Endodermal cell (in vitro differentiated cells): ENCODE measurements around the gene S100A16. TPM values are rescaled to one million over a fixed set of nuclear protein-coding genes. Genes with fewer than 3 reads are reported as not detected.

ENCODE experiments used
- DNase-seq: peaks from one replicate; pipeline ENCODE4 v3.0.0-alpha.2; 2017
- H3K27ac ChIP-seq: 2 replicates; pipeline ENCODE4 v1.5.1; 2013; ENCODE audit warnings: mild to moderate bottlenecking, low read depth, low read length, moderate library complexity
- H3K27me3 ChIP-seq: 2 replicates; pipeline ENCODE4 v1.6.1; 2013; ENCODE audit warnings: mild to moderate bottlenecking, low read length, moderate library complexity; ENCODE audit not compliant: insufficient read depth, control insufficient read depth, poor library complexity, severe bottlenecking
- H3K36me3 ChIP-seq: 2 replicates; pipeline ENCODE4 v1.7.0; 2013; ENCODE audit warnings: mild to moderate bottlenecking, low read length, moderate library complexity; ENCODE audit not compliant: control insufficient read depth, insufficient read depth
- H3K4me1 ChIP-seq: one replicate; pipeline ENCODE4 v1.7.0; 2013; ENCODE audit warnings: low read length; ENCODE audit not compliant: control insufficient read depth, insufficient read depth
- H3K4me3 ChIP-seq: 2 replicates; pipeline ENCODE4 v1.5.1; 2013; ENCODE audit warnings: mild to moderate bottlenecking, low read length, moderate library complexity
- H3K9ac ChIP-seq: 2 replicates; pipeline ENCODE4 v1.6.1; 2013; ENCODE audit warnings: mild to moderate bottlenecking, low read length, moderate library complexity; ENCODE audit not compliant: poor library complexity, severe bottlenecking; ENCODE audit errors: extremely low read depth
- H3K9me3 ChIP-seq: 2 replicates; pipeline ENCODE4 v1.6.1; 2013; ENCODE audit warnings: mild to moderate bottlenecking, low read length, moderate library complexity; ENCODE audit not compliant: control insufficient read depth
- H3K27ac Mint-ChIP-seq: 2 replicates; pipeline ENCODE4 v1.8.0; 2020; ENCODE audit warnings: mixed read lengths
- H3K27me3 Mint-ChIP-seq: 2 replicates; pipeline ENCODE4 v1.8.0; 2021; ENCODE audit warnings: mild to moderate bottlenecking, mixed read lengths; ENCODE audit not compliant: insufficient read depth
- H3K36me3 Mint-ChIP-seq: 2 replicates; pipeline ENCODE4 v1.8.0; 2020; ENCODE audit warnings: low read depth, mixed read lengths
- H3K4me1 Mint-ChIP-seq: 2 replicates; pipeline ENCODE4 v1.8.0; 2020; ENCODE audit warnings: mixed read lengths
- H3K4me3 Mint-ChIP-seq: 2 replicates; pipeline ENCODE4 v1.8.0; 2020; ENCODE audit warnings: mild to moderate bottlenecking, moderate library complexity, mixed read lengths
- H3K9me3 Mint-ChIP-seq: 2 replicates; pipeline ENCODE4 v1.8.0; 2020; ENCODE audit warnings: mild to moderate bottlenecking, mixed read lengths
- WGBS, 2 experiments: methylation state at CpG; one replicate each; pipeline versions ENCODE4 v1.1.5 to v1.1.7; 2013; ENCODE audit warnings: missing lambda C conversion rate in 2 of 2, mixed read lengths in 1 of 2; ENCODE audit not compliant: insufficient coverage in 1 of 2, insufficient read length in 1 of 2; 5-methylcytosine and 5-hydroxymethylcytosine counted together
- total RNA-seq, 2 donors: library from RNA; stranded (reverse); fragmentation: NEBNext Ultra II Directional in 1 of 2; extraction: Animal tissue kit (Norgen Biotek cat#: 25700) in 1 of 2; gene quantifications; 2 replicates in 1 of 2; 3 replicates in 1 of 2; pipeline ENCODE4 v1.2.1, GENCODE V29; 2021
- TF ChIP-seq, protein P1 (sequence below): fragments of 200-600 bp; sonication (generic); conservative IDR thresholded peaks from 2 replicates; pipeline ENCODE4 v1.5.0; 2021; ENCODE audit warnings: antibody characterized with exemption, mild to moderate bottlenecking

The S100A16 gene
- total RNA-seq, 2 donors from 2014 or later, result 149 to 152 TPM

DNA sequence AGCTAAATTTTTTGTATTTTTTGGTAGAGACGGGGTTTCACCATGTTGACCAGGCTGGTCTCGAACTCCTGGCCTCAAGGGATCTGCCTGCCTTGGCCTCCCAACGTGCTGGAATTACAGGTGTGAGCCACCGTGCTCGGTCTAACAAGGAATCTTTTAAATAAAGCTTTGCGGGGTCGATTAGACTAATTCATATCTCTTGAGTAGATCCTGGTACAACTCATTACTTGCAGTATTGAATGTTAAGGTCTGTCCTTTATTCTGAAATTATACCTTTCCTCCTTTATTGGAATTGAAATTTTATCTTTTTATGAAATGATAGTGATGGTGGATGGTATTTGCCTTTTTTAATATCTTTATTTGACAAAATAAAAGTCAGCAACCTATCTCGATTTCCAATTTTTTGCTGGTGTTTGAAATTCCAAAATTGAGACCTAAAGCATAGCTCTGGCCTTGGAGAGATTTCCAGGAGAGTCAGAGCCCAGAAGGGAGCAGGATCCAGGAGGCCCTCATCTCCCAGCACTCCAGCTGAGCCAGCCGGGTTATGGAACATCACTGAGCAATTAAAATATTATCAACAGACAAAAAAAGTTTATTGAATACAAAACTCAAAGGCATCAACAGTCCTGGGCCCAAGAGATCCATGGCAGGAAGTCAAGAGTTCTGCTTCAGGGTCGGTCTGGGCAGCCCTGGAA lies 52.0 kb downstream of the S100A16 start:
- Mint-ChIP-seq H3K36me3 (no peaks in the 10 kb centered on the region), H3K9me3 (no peaks in the 10 kb centered on the region), H3K27me3 (no peaks in the 10 kb centered on the region), H3K4me3 (no peak overlapping the region), H3K4me1 (peaks cover 4% of the 10 kb centered on the region), H3K27ac (no peak overlapping the region)
- H3K36me3 ChIP-seq, result no peaks in the 10 kb centered on the region
- 90 to 91% methylated on average over 8 to 10 of the region's 10 CpGs for WGBS, 2 experiments
- DNase-seq, result no peak
- H3K9me3 ChIP-seq, result no peaks in the 10 kb centered on the region
- H3K27me3 ChIP-seq, result no peaks in the 10 kb centered on the region
- no peak overlapping the region for H3K9ac ChIP-seq
- TF ChIP-seq, protein P1, sequence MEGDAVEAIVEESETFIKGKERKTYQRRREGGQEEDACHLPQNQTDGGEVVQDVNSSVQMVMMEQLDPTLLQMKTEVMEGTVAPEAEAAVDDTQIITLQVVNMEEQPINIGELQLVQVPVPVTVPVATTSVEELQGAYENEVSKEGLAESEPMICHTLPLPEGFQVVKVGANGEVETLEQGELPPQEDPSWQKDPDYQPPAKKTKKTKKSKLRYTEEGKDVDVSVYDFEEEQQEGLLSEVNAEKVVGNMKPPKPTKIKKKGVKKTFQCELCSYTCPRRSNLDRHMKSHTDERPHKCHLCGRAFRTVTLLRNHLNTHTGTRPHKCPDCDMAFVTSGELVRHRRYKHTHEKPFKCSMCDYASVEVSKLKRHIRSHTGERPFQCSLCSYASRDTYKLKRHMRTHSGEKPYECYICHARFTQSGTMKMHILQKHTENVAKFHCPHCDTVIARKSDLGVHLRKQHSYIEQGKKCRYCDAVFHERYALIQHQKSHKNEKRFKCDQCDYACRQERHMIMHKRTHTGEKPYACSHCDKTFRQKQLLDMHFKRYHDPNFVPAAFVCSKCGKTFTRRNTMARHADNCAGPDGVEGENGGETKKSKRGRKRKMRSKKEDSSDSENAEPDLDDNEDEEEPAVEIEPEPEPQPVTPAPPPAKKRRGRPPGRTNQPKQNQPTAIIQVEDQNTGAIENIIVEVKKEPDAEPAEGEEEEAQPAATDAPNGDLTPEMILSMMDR, result no peak
- H3K27ac ChIP-seq, result no peak overlapping the region
- H3K4me3 ChIP-seq, result no peak overlapping the region
- no peaks in the 10 kb centered on the region for H3K4me1 ChIP-seq

DNA sequence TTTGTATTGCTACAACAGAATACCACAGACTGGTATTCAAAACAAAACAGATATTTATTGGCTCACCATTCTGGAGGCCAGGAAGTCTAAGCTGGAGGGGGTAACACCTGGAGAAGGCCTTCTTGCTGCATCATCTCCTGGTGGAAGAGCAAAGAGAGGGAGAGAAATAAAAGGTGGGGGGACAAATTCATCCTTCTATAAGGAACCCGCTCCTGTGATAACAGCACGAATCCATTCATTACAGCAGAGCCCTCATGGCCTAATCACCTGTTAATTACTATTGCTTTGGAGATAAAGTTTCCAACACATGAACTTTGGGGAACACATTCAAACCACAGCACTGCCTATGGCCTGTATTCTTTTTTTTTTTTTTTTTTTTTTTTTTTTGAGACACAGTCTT lies 52.7 kb downstream of the S100A16 start:
- Mint-ChIP-seq H3K4me1 (peaks cover under 1% of the 10 kb centered on the region), H3K27me3 (no peaks in the 10 kb centered on the region), H3K9me3 (no peaks in the 10 kb centered on the region), H3K4me3 (no peak overlapping the region), H3K27ac (no peak overlapping the region), H3K36me3 (no peaks in the 10 kb centered on the region)
- Histone ChIP-seq H3K36me3 (no peaks in the 10 kb centered on the region), H3K9ac (no peak overlapping the region), H3K4me1 (no peaks in the 10 kb centered on the region), H3K27ac (no peak overlapping the region), H3K9me3 (no peaks in the 10 kb centered on the region), H3K4me3 (no peak overlapping the region), H3K27me3 (no peaks in the 10 kb centered on the region)
- TF ChIP-seq, protein P1, result no peak
- WGBS, 2 experiments, result 90 to 92% methylated on average over 2 of the region's 2 CpGs
- no peak for DNase-seq

DNA sequence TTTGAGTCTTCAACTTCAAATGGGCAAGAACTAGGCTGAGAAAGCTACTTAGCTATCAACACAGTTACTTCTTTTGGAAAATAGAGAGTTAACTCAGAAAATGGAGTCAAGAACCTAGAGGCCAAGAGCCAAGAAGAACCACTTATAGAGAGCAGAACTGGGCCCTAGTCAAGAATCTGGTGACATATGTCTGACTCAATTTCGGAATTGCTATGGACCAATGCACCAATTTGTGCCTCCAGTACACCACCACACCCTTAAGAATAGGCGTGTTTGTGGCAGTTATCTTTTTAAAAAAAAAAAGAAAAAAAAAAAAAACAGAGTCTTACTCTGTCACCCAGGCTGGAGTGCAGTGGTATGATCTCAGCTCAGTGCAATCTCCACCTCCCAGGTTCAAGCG lies 55.1 kb downstream of the S100A16 start:
- Mint-ChIP-seq H3K27me3 (no peaks in the 10 kb centered on the region), H3K4me1 (no peaks in the 10 kb centered on the region), H3K4me3 (no peak overlapping the region), H3K27ac (no peak overlapping the region), H3K36me3 (no peaks in the 10 kb centered on the region), H3K9me3 (no peaks in the 10 kb centered on the region)
- TF ChIP-seq, protein P1, result no peak
- DNase-seq, result no peak
- no peaks in the 10 kb centered on the region for H3K27me3 ChIP-seq
- WGBS, 2 experiments, result 95 to 100% methylated on average over 1 to 2 of the region's 3 CpGs
- no peaks in the 10 kb centered on the region for H3K9me3 ChIP-seq
- H3K27ac ChIP-seq, result no peak overlapping the region
- H3K4me1 ChIP-seq, result no peaks in the 10 kb centered on the region
- H3K4me3 ChIP-seq, result no peak overlapping the region
- H3K36me3 ChIP-seq, result no peaks in the 10 kb centered on the region
- H3K9ac ChIP-seq, result no peak overlapping the region

Other genes with a start within 250 kb of the S100A16 start
- not detected for gene S100A12, start 237.5 kb downstream of the S100A16 start, total RNA-seq
- not detected for gene S100A8, start 222.1 kb downstream of the S100A16 start, total RNA-seq
- gene S100A7A, start 196.6 kb downstream of the S100A16 start, total RNA-seq, result not detected
- gene S100A7, start 152.5 kb downstream of the S100A16 start, total RNA-seq, result not detected
- 1 to 10 TPM; 3.7 to 7.5 TPM for gene S100A6, start 77.1 kb downstream of the S100A16 start, total RNA-seq
- gene S100A5, start 72.2 kb downstream of the S100A16 start, total RNA-seq, result not detected
- 1 to 10 TPM; 4.9 to 6.2 TPM for gene S100A4, start 67.3 kb downstream of the S100A16 start, total RNA-seq
- not detected for gene S100A3, start 63.9 kb downstream of the S100A16 start, total RNA-seq
- gene S100A2, start 47.3 kb downstream of the S100A16 start, total RNA-seq, result 1 to 10 TPM in 1 of 2 donors, under 1 TPM in 1; 0.92 to 3.1 TPM
- 100 to 1,000 TPM in 1 of 2 donors, 10 to 100 TPM in 1; 53.8 to 119 TPM for gene S100A14, start 3.2 kb upstream of the S100A16 start, total RNA-seq
- 100 to 1,000 TPM; 224 to 284 TPM for gene S100A13, start 14.4 kb upstream of the S100A16 start, total RNA-seq
- gene S100A1, start 15.3 kb upstream of the S100A16 start, total RNA-seq, result 1 to 10 TPM; 1.8 to 5.0 TPM
- 100 to 1,000 TPM in 1 of 2 donors, 10 to 100 TPM in 1; 98.4 to 117 TPM for gene CHTOP, start 20.9 kb upstream of the S100A16 start, total RNA-seq
- 10 to 100 TPM; 23.5 to 25.5 TPM for gene SNAPIN, start 45.6 kb upstream of the S100A16 start, total RNA-seq
- 100 to 1,000 TPM; 280 to 315 TPM for gene ILF2, start 57.9 kb upstream of the S100A16 start, total RNA-seq
- gene NPR1, start 65.6 kb upstream of the S100A16 start, total RNA-seq, result 1 to 10 TPM; 2.7 to 4.5 TPM
- gene INTS3, start 114.9 kb upstream of the S100A16 start, total RNA-seq, result 100 to 1,000 TPM in 1 of 2 donors, 10 to 100 TPM in 1; 94.4 to 117 TPM
- 10 to 100 TPM; 60.6 to 64.5 TPM for gene SLC27A3, start 162.3 kb upstream of the S100A16 start, total RNA-seq